ENCODE measurements around the gene IFI44. TPM values are rescaled to one million over a fixed set of nuclear protein-coding genes. Genes with fewer than 3 reads are reported as not detected.

Gene IFI44
- total and polyA plus RNA-seq, 2 of the 13 experiments (the other 11 are each of a cell fraction or from before 2014, with no cell fraction given), result not detected

DNA sequence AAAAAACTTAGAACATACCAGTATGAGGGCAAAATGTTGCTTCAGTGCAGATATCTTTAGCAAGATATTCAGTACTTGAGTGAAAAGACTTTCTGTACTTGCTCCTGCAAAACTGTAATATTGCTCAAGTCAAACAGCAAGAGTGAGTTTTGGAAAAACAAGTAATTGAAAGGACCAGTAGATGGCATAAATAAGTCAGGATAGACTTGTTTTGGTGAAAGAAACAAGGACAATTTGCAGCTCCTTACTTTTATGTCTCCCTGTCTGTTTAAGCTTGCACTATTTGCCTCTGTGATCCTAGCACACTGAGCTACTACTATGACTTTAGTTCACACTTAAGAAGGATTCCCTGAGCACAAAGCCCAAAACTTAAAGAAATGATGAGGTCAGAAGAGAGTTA is 39.1 kb downstream of the IFI44 start (continued):
- TF ChIP-seq, protein P1, sequence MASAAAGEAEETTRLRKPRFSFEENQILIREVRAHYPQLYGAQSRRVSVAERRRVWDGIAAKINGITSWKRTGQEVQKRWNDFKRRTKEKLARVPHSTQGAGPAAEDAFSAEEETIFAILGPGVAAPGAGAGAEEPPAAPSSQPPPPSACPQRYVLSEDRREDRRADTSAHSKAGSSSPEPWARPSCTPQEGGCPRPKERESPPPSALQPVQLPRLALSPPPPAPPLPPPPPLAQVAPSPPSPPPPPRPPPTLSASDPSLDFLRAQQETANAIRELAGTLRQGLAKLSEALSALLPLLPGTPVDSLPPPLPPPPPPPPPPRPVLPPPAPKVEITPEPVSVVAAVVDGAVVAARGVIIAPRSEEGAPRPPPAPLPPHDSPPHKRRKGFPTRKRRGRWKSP (CRISPR knock-in tag; IDR thresholded peaks at IDR 0.05), result no peak
- TF ChIP-seq, protein P2, sequence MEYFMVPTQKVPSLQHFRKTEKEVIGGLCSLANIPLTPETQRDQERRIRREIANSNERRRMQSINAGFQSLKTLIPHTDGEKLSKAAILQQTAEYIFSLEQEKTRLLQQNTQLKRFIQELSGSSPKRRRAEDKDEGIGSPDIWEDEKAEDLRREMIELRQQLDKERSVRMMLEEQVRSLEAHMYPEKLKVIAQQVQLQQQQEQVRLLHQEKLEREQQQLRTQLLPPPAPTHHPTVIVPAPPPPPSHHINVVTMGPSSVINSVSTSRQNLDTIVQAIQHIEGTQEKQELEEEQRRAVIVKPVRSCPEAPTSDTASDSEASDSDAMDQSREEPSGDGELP (IDR thresholded peaks at IDR 0.05; ENCODE audit: borderline replicate concordance, low read depth), result no peak

DNA sequence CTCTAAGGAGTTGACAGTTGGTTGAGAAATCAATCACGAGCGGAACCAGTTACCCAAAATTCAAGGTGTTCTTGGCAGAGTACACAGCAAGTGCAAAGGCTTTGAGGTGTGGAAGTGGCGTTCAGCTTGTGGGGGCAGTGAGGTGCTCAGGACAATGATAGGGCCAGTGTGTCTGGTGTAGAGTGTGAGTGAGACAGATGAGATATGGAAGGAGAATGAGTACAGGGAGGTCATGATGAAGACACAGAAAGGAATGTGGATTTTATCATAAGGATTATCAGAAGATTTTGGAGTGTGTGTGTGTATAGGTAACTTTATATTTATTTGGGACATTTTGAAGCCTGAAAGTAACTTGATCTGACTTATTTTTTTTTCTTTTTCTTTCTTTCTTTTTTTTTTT is 40.9 kb downstream of the IFI44 start:
- POLR2A ChIA-PET, result no interaction called here
- no peak overlapping the region for H3K4me3 ChIP-seq (replicated peaks in 1 of 3; ENCODE audit: insufficient read depth in 1 of 3, low read depth in 2 of 3, low read length in 3 of 3)
- H3K36me3 ChIP-seq (replicated peaks in 1 of 2; ENCODE audit: control insufficient read depth in 1 of 2, insufficient read depth in 2 of 2, low read length in 2 of 2), result no peaks in the 10 kb centered on the region
- H3K4me2 ChIP-seq (ENCODE audit: low read depth, low read length), result no peak overlapping the region
- H3K9me3 ChIP-seq (ENCODE audit: low read length), result no peaks in the 10 kb centered on the region
- no peaks in the 10 kb centered on the region for H4K20me1 ChIP-seq (ENCODE audit: insufficient read depth, low read length)
- ATAC-seq (no peak), FAIRE-seq (no peak), DNase-seq (ENCODE audit: low spot score) (no peak)
- H3K27ac ChIP-seq (ENCODE audit: extremely low read length, insufficient read depth, low read length), result no peak overlapping the region
- intact Hi-C loops (cut with micrococcal nuclease; ENCODE audit: unreplicated experiment), result no loop called here
- 14% methylated on average over 3 of the region's 3 CpGs for WGBS (ENCODE audit: low lambda C conversion rate)
- in situ Hi-C loops (cut with HindIII; ENCODE audit: extremely low pct_ligation_motif_present, low pct_unique_long_range_greater_than_20kb), result no loop called here
- no TSS peak for BruUV-seq (replicated peaks)
- H3K9ac ChIP-seq (ENCODE audit: insufficient read depth, low read depth, low read length), result no peak overlapping the region
- CTCF ChIA-PET (ENCODE audit: low intra/inter-chr PET ratio, low total read pairs), result no interaction called here
- no peaks in the 10 kb centered on the region for H3K4me1 ChIP-seq (ENCODE audit: insufficient read depth, low read length)
- no peaks in the 10 kb centered on the region for H3K79me2 ChIP-seq (ENCODE audit: insufficient read depth, low read length)
- H2AFZ ChIP-seq (ENCODE audit: low read length), result no peak overlapping the region
- H3K27me3 ChIP-seq (ENCODE audit: control insufficient read depth in 1 of 2, insufficient read depth in 2 of 2, low read length in 2 of 2), result no peaks in the 10 kb centered on the region
- TF ChIP-seq MEIS2 (CRISPR knock-in tag; IDR thresholded peaks at IDR 0.05) (no peak), ZFP36L2 (CRISPR knock-in tag; IDR thresholded peaks at IDR 0.05) (no peak), ZNF746 (CRISPR knock-in tag; IDR thresholded peaks at IDR 0.05) (no peak), JARID2 (CRISPR knock-in tag; IDR thresholded peaks at IDR 0.05; ENCODE audit: insufficient replicate concordance) (no peak), HMG20A (CRISPR knock-in tag; IDR thresholded peaks at IDR 0.05; ENCODE audit: borderline replicate concordance) (no peak), FOXJ3 (CRISPR knock-in tag; IDR thresholded peaks at IDR 0.05; ENCODE audit: borderline replicate concordance) (no peak), MTF2 (CRISPR knock-in tag; IDR thresholded peaks at IDR 0.05; ENCODE audit: borderline replicate concordance) (no peak)
- TF ChIP-seq, protein P3, sequence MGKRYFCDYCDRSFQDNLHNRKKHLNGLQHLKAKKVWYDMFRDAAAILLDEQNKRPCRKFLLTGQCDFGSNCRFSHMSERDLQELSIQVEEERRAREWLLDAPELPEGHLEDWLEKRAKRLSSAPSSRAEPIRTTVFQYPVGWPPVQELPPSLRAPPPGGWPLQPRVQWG (CRISPR knock-in tag; IDR thresholded peaks at IDR 0.05; ENCODE audit: borderline replicate concordance, low read depth), result no peak
- TF ChIP-seq, protein P4, sequence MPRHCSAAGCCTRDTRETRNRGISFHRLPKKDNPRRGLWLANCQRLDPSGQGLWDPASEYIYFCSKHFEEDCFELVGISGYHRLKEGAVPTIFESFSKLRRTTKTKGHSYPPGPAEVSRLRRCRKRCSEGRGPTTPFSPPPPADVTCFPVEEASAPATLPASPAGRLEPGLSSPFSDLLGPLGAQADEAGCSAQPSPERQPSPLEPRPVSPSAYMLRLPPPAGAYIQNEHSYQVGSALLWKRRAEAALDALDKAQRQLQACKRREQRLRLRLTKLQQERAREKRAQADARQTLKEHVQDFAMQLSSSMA (CRISPR knock-in tag; IDR thresholded peaks at IDR 0.05), result no peak
- TF ChIP-seq, protein P5, sequence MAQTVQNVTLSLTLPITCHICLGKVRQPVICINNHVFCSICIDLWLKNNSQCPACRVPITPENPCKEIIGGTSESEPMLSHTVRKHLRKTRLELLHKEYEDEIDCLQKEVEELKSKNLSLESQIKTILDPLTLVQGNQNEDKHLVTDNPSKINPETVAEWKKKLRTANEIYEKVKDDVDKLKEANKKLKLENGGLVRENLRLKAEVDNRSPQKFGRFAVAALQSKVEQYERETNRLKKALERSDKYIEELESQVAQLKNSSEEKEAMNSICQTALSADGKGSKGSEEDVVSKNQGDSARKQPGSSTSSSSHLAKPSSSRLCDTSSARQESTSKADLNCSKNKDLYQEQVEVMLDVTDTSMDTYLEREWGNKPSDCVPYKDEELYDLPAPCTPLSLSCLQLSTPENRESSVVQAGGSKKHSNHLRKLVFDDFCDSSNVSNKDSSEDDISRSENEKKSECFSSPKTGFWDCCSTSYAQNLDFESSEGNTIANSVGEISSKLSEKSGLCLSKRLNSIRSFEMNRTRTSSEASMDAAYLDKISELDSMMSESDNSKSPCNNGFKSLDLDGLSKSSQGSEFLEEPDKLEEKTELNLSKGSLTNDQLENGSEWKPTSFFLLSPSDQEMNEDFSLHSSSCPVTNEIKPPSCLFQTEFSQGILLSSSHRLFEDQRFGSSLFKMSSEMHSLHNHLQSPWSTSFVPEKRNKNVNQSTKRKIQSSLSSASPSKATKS (CRISPR knock-in tag; IDR thresholded peaks at IDR 0.05), result no peak
- TF ChIP-seq, protein P6, sequence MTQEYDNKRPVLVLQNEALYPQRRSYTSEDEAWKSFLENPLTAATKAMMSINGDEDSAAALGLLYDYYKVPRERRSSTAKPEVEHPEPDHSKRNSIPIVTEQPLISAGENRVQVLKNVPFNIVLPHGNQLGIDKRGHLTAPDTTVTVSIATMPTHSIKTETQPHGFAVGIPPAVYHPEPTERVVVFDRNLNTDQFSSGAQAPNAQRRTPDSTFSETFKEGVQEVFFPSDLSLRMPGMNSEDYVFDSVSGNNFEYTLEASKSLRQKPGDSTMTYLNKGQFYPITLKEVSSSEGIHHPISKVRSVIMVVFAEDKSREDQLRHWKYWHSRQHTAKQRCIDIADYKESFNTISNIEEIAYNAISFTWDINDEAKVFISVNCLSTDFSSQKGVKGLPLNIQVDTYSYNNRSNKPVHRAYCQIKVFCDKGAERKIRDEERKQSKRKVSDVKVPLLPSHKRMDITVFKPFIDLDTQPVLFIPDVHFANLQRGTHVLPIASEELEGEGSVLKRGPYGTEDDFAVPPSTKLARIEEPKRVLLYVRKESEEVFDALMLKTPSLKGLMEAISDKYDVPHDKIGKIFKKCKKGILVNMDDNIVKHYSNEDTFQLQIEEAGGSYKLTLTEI (CRISPR knock-in tag; conservative IDR thresholded peaks at IDR 0.05), result no peak

Measured in HepG2 (cell line).